ENCODE measurements around the gene C4B. TPM values are rescaled to one million over a fixed set of nuclear protein-coding genes. Genes with fewer than 3 reads are reported as not detected.

Gene C4B
- total RNA-seq, 1 experiment from 2014 or later, result 2.7 TPM

DNA sequence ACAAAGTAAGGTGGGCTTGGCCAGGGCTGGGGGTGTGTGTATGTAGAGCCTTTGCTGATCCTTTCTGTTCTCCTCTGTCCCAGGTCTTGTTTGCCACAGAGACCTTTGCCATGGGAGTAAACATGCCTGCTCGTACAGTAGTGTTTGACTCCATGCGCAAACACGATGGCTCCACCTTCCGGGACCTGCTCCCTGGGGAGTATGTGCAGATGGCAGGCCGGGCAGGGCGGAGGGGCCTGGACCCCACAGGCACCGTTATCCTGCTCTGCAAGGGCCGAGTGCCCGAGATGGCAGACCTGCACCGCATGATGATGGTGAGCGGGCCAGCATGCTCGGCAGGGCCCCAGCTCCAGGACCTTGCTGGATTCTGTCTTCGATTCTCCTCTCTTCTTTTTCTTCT is 48.9 kb upstream of the C4B start:
- no peak overlapping the region for H3K14ac ChIP-seq (ENCODE audit: insufficient read depth, low read length)
- no peak overlapping the region for H3K27ac ChIP-seq (ENCODE audit: insufficient read length, low read depth, low read length)
- H4K20me1 ChIP-seq (ENCODE audit: control insufficient read depth, insufficient read depth, insufficient read length), result no peaks in the 10 kb centered on the region
- H4K8ac ChIP-seq (replicated peaks; ENCODE audit: insufficient read length, low read depth, low read length), result no peak overlapping the region
- Mint-ChIP-seq H3K27ac (no peak overlapping the region), H3K4me3 (no peak overlapping the region), H3K36me3 (ENCODE audit: insufficient read depth in 1 of 3, low read depth in 3 of 3) (peaks cover 50 to 96% (median 92%) of the 10 kb centered on the region in 3 experiments; a peak in 6 of 7 replicates), H3K27me3 (ENCODE audit: low read depth) (no peaks in the 10 kb centered on the region; the same call in 1 of the 2 replicates), H3K4me1 (peaks cover 0 to 4% of the 10 kb centered on the region in 2 experiments; a peak in 1 of 4 replicates), H3K9me3 (no peaks in the 10 kb centered on the region)
- H4K5ac ChIP-seq (ENCODE audit: insufficient read length, low read depth, low read length), result no peak overlapping the region
- no peaks in the 10 kb centered on the region for H3K4me1 ChIP-seq (ENCODE audit: insufficient read depth, low read length)
- H2BK12ac ChIP-seq (ENCODE audit: insufficient read length, low read depth, low read length), result no peak overlapping the region
- H3K27me3 ChIP-seq (ENCODE audit: insufficient read depth, low read length), result no peaks in the 10 kb centered on the region
- H3K23me2 ChIP-seq (ENCODE audit: insufficient read length, low read depth, low read length, poor library complexity, severe bottlenecking), result no peaks in the 10 kb centered on the region
- DNase-seq, result no peak
- H2BK15ac ChIP-seq (ENCODE audit: low read depth, low read length), result no peak overlapping the region
- no peak overlapping the region for H2BK5ac ChIP-seq (ENCODE audit: insufficient read length, low read length)
- no peaks in the 10 kb centered on the region for H3K9me3 ChIP-seq (ENCODE audit: control insufficient read depth, low read depth, low read length)
- no peak overlapping the region for H3K9ac ChIP-seq (ENCODE audit: extremely low read depth, insufficient read length, low read length)
- H2AFZ ChIP-seq (ENCODE audit: low read length), result no peak overlapping the region
- H3K4ac ChIP-seq (ENCODE audit: low read depth, low read length), result no peak overlapping the region
- H2AK5ac ChIP-seq (ENCODE audit: insufficient read length, low read length), result no peak overlapping the region
- H3K56ac ChIP-seq (ENCODE audit: insufficient read length, low read depth, low read length), result no peak overlapping the region
- no peaks in the 10 kb centered on the region; the same call in 1 of the 2 replicates for H3K79me2 ChIP-seq (ENCODE audit: insufficient read depth, low read length)
- no peak overlapping the region for H2BK20ac ChIP-seq (ENCODE audit: low read depth, low read length, poor library complexity, severe bottlenecking)
- no peaks in the 10 kb centered on the region for H3K79me1 ChIP-seq (ENCODE audit: insufficient read depth, low read depth, low read length, poor library complexity, severe bottlenecking)
- H3K18ac ChIP-seq (ENCODE audit: insufficient read length, low read depth, low read length), result no peak overlapping the region
- no CpG with 5 or more reads among the region's 13 CpGs for WGBS (ENCODE audit: extremely low coverage, insufficient read length, low lambda C conversion rate)
- H3K4me2 ChIP-seq (ENCODE audit: insufficient read depth, insufficient read length, low read length), result no peak overlapping the region
- TF ChIP-seq, protein P1, sequence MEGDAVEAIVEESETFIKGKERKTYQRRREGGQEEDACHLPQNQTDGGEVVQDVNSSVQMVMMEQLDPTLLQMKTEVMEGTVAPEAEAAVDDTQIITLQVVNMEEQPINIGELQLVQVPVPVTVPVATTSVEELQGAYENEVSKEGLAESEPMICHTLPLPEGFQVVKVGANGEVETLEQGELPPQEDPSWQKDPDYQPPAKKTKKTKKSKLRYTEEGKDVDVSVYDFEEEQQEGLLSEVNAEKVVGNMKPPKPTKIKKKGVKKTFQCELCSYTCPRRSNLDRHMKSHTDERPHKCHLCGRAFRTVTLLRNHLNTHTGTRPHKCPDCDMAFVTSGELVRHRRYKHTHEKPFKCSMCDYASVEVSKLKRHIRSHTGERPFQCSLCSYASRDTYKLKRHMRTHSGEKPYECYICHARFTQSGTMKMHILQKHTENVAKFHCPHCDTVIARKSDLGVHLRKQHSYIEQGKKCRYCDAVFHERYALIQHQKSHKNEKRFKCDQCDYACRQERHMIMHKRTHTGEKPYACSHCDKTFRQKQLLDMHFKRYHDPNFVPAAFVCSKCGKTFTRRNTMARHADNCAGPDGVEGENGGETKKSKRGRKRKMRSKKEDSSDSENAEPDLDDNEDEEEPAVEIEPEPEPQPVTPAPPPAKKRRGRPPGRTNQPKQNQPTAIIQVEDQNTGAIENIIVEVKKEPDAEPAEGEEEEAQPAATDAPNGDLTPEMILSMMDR (conservative IDR thresholded peaks at IDR 0.05), result no peak
- H3T11ph ChIP-seq (ENCODE audit: low read length), result no peak overlapping the region
- no peak overlapping the region for H3K23ac ChIP-seq (ENCODE audit: insufficient read length, low read depth, low read length)
- H4K91ac ChIP-seq (ENCODE audit: insufficient read length, low read depth, low read length), result no peak overlapping the region
- H2BK120ac ChIP-seq (ENCODE audit: low read depth, low read length, poor library complexity, severe bottlenecking), result no peak overlapping the region
